Measurements from ENCODE around the gene RBCK1.

The RBCK1 gene

GRCh38 chr20:396619-397431, 11.3 kb upstream of the RBCK1 start:
- FAIRE-seq = no peak
- no peak for DNase-seq (ENCODE audit: insufficient read length, low spot score)
- TF ChIP-seq, protein P1, sequence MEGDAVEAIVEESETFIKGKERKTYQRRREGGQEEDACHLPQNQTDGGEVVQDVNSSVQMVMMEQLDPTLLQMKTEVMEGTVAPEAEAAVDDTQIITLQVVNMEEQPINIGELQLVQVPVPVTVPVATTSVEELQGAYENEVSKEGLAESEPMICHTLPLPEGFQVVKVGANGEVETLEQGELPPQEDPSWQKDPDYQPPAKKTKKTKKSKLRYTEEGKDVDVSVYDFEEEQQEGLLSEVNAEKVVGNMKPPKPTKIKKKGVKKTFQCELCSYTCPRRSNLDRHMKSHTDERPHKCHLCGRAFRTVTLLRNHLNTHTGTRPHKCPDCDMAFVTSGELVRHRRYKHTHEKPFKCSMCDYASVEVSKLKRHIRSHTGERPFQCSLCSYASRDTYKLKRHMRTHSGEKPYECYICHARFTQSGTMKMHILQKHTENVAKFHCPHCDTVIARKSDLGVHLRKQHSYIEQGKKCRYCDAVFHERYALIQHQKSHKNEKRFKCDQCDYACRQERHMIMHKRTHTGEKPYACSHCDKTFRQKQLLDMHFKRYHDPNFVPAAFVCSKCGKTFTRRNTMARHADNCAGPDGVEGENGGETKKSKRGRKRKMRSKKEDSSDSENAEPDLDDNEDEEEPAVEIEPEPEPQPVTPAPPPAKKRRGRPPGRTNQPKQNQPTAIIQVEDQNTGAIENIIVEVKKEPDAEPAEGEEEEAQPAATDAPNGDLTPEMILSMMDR (IDR thresholded peaks at IDR 0.05; ENCODE audit: insufficient read depth, missing control alignments) = no peak

DNA sequence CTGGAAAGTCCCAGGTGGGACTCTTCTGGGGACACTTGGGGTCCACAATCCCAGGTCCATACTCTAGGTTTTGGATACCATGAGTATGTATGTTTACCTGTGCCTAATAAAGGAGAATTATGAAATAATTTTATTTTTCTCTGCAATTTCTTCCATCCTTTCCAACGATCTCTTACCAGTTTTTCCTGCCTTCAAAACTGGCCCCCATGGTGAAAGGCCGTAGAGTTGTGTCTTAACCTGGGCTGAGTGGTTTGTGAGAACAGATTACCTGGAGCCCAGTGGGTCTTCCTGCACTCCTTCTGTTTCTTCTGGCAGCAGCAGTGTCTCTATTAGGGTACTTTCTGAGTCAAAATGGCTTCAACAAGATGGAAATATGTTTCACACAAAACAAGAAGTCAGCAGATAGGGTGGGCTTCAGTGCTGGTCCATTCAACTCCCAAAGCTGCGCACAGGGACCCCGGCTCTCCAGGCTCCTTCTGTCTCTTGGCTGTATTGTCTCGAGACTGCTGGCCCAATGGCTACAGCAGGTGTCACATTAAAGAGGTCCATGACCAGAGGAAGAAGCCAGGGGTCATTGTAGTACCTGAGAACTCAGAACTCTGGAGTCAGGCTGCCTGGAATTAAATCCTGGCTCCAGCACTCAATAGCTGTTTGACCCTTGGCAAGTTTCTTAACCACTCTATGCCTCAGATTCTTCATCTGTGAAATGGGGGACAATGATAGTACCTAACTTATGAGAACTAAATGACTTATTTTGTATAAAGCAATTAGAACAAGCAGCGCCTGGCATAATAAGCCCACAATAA, 10.5 kb upstream of the RBCK1 start:
- TF ChIP-seq, protein P1 (IDR thresholded peaks at IDR 0.05; ENCODE audit: insufficient read depth, missing control alignments) = no peak
- DNase-seq (ENCODE audit: insufficient read length, low spot score) = no peak
- FAIRE-seq = no peak

- FAIRE-seq = no peak
- TF ChIP-seq, protein P1 (IDR thresholded peaks at IDR 0.05; ENCODE audit: insufficient read depth, missing control alignments) = no peak
- DNase-seq (ENCODE audit: insufficient read length, low spot score) = no peak
Observed at GRCh38 chr20:399182-399707, 8.9 kb upstream of the RBCK1 start.

DNA sequence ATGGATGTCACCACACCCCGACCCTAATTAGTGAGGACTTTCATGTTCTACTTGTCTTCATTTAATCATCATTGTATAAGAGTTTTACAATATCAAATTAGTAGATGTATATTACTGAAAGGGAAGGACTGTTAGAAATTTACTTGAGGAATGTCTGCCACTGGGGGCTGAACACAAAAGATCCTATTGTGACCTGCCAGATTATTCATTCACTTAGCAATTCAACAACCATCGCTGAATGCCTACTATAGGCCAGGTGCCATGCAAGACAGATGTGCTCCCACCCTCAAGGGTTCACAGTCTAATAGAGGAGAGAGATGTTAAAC, 8.0 kb upstream of the RBCK1 start:
- TF ChIP-seq, protein P1 (IDR thresholded peaks at IDR 0.05; ENCODE audit: insufficient read depth, missing control alignments) = no peak
- DNase-seq (ENCODE audit: insufficient read length, low spot score) (no peak), FAIRE-seq (no peak)

DNA sequence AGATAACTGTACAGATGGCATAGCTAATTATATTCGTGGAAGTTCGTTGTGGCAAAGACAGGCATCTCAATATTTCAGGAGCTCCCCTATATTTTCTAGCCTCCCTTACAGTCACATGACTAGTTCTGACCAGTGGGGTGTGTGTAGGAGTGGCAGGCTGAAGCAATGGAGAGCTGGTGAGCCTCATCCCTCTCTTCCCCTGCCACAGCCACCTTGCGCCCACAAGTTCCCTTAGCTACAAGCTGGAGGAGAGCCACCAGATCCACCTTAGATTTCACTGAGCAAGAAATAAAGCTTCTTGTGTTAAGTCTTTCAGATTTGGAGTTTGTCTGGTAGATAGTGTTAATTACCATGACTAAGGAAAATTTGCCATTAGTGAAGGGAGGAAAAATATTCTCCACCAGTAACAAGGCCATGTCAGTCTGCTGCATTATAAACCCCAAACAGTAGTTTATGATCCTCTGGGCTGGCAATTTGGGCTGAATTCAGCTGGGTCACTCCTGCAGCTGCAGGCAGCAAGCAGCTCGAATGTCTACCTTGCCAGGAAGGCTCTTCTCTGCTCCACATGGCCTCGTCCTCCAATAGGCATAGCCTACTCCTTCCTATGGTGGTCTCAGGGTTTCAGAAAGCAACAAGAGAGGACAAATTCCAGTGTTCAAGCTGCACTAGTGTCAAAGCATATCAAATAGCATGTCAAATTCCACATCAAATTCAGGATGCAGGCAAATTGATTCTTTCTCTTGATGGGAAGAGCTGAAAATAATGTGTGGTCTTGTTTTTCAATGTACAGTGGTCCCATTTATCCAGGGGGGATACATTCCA, 7.4 kb upstream of the RBCK1 start:
- FAIRE-seq (no peak), DNase-seq (ENCODE audit: insufficient read length, low spot score) (no peak)
- TF ChIP-seq, protein P1 (IDR thresholded peaks at IDR 0.05; ENCODE audit: insufficient read depth, missing control alignments) = no peak

GRCh38 chr20:401682-402495, 6.2 kb upstream of the RBCK1 start:
- no peak for FAIRE-seq
- DNase-seq (ENCODE audit: insufficient read length, low spot score) = no peak
- TF ChIP-seq, protein P1 (IDR thresholded peaks at IDR 0.05; ENCODE audit: insufficient read depth, missing control alignments) = no peak
